H9 (cell line): ENCODE results near the gene IQSEC1. TPM values are rescaled to one million over a fixed set of nuclear protein-coding genes. Genes with fewer than 3 reads are reported as not detected.
A peak's percentile ranks its signal among the peaks of the same experiment; 100 is the strongest.

Experiments used
- DNase-seq: peaks from one replicate; pipeline ENCODE4 v3.0.0-alpha.2; 2017
- H2AFZ ChIP-seq: one replicate; pipeline ENCODE4 v1.6.1; 2013; ENCODE audit warnings: mild to moderate bottlenecking, low read length, control low read depth, moderate library complexity
- H2AK5ac ChIP-seq: 2 replicates; pipeline ENCODE4 v1.6.1; 2013; ENCODE audit warnings: low read length, control low read depth, mixed read lengths; ENCODE audit not compliant: insufficient read length
- H2BK120ac ChIP-seq: one replicate; pipeline ENCODE4 v1.6.1; 2013; ENCODE audit warnings: low read depth, mild to moderate bottlenecking, low read length, control low read depth, inconsistent platforms; ENCODE audit not compliant: poor library complexity, severe bottlenecking
- H2BK12ac ChIP-seq: 2 replicates; pipeline ENCODE4 v1.6.1; 2013; ENCODE audit warnings: low read length, control low read depth, mixed read lengths, low read depth; ENCODE audit not compliant: insufficient read length
- H2BK15ac ChIP-seq: 2 replicates; pipeline ENCODE4 v1.6.1; 2013; ENCODE audit warnings: low read depth, low read length, control low read depth
- H2BK20ac ChIP-seq: one replicate; pipeline ENCODE4 v1.6.1; 2013; ENCODE audit warnings: low read depth, mild to moderate bottlenecking, low read length, control low read depth, inconsistent platforms; ENCODE audit not compliant: poor library complexity, severe bottlenecking
- H2BK5ac ChIP-seq: 2 replicates; pipeline ENCODE4 v1.6.1; 2013; ENCODE audit warnings: low read length, control low read depth, mixed read lengths; ENCODE audit not compliant: insufficient read length
- H3K14ac ChIP-seq: 2 replicates; pipeline ENCODE4 v1.6.1; 2013; ENCODE audit warnings: low read length, control low read depth; ENCODE audit not compliant: insufficient read depth
- H3K18ac ChIP-seq: 2 replicates; pipeline ENCODE4 v1.6.1; 2013; ENCODE audit warnings: low read depth, mild to moderate bottlenecking, mixed read lengths, low read length, control low read depth; ENCODE audit not compliant: insufficient read length
- H3K23ac ChIP-seq: 2 replicates; pipeline ENCODE4 v1.6.1; 2013; ENCODE audit warnings: low read length, control low read depth, mixed read lengths, low read depth; ENCODE audit not compliant: insufficient read length
- H3K23me2 ChIP-seq: 2 replicates; pipeline ENCODE4 v1.6.1; 2013; ENCODE audit warnings: low read depth, mild to moderate bottlenecking, mixed read lengths, low read length, control low read depth; ENCODE audit not compliant: insufficient read length, poor library complexity, severe bottlenecking
- H3K27ac ChIP-seq: 2 replicates; pipeline ENCODE4 v1.5.1; 2013; ENCODE audit warnings: low read length, control low read depth, mixed read lengths, low read depth; ENCODE audit not compliant: insufficient read length
- H3K27me3 ChIP-seq: 2 replicates; pipeline ENCODE4 v1.6.1; 2013; ENCODE audit warnings: low read length, control low read depth, inconsistent platforms; ENCODE audit not compliant: insufficient read depth
- H3K4ac ChIP-seq: 2 replicates; pipeline ENCODE4 v1.6.1; 2013; ENCODE audit warnings: low read depth, mild to moderate bottlenecking, control low read depth, inconsistent platforms, low read length, moderate library complexity
- H3K4me1 ChIP-seq: 2 replicates; pipeline ENCODE4 v1.6.1; 2013; ENCODE audit warnings: low read length, control low read depth, inconsistent platforms; ENCODE audit not compliant: insufficient read depth
- H3K4me2 ChIP-seq: 2 replicates; pipeline ENCODE4 v1.6.1; 2013; ENCODE audit warnings: low read length, control low read depth, mixed read lengths; ENCODE audit not compliant: insufficient read length, insufficient read depth
- H3K56ac ChIP-seq: 2 replicates; pipeline ENCODE4 v1.6.1; 2013; ENCODE audit warnings: low read depth, mild to moderate bottlenecking, mixed read lengths, low read length, control low read depth; ENCODE audit not compliant: insufficient read length
- H3K79me1 ChIP-seq: 2 replicates; pipeline ENCODE4 v1.6.1; 2013; ENCODE audit warnings: low read depth, mild to moderate bottlenecking, moderate library complexity, low read length, control low read depth, inconsistent platforms; ENCODE audit not compliant: insufficient read depth, poor library complexity, severe bottlenecking
- H3K79me2 ChIP-seq: 2 replicates; pipeline ENCODE4 v1.6.1; 2013; ENCODE audit warnings: low read length, control low read depth, inconsistent platforms; ENCODE audit not compliant: insufficient read depth
- H3K9ac ChIP-seq: 2 replicates; pipeline ENCODE4 v1.6.1; 2013; ENCODE audit warnings: low read length, control low read depth, mixed read lengths; ENCODE audit not compliant: insufficient read length; ENCODE audit errors: extremely low read depth
- H3K9me3 ChIP-seq: one replicate; pipeline ENCODE4 v1.6.1; 2013; ENCODE audit warnings: low read depth, low read length, inconsistent platforms; ENCODE audit not compliant: control insufficient read depth
- H3T11ph ChIP-seq: one replicate; pipeline ENCODE4 v1.6.1; 2013; ENCODE audit warnings: mild to moderate bottlenecking, low read length, control low read depth, inconsistent platforms
- H4K20me1 ChIP-seq: one replicate; pipeline ENCODE4 v1.6.1; 2013; ENCODE audit not compliant: control insufficient read depth, insufficient read length, insufficient read depth
- H4K5ac ChIP-seq: 2 replicates; pipeline ENCODE4 v1.6.1; 2013; ENCODE audit warnings: low read depth, mild to moderate bottlenecking, mixed read lengths, low read length, control low read depth; ENCODE audit not compliant: insufficient read length
- H4K8ac ChIP-seq: replicated peaks from 2 replicates; pipeline ENCODE4 v1.6.1; 2013; ENCODE audit warnings: low read length, control low read depth, mixed read lengths, low read depth; ENCODE audit not compliant: insufficient read length
- H4K91ac ChIP-seq: 2 replicates; pipeline ENCODE4 v1.6.1; 2013; ENCODE audit warnings: low read depth, mild to moderate bottlenecking, moderate library complexity, mixed read lengths, low read length, control low read depth; ENCODE audit not compliant: insufficient read length
- H3K27ac Mint-ChIP-seq, 3 experiments: 2 replicates in 2 of 3; 3 replicates in 1 of 3; pipeline ENCODE4 v1.8.0; 2020 to 2021; ENCODE audit warnings: mixed read lengths in 3 of 3, mild to moderate bottlenecking in 1 of 3, moderate library complexity in 1 of 3
- H3K27me3 Mint-ChIP-seq: 2 replicates; pipeline ENCODE4 v1.8.0; 2021; ENCODE audit warnings: low read depth, mild to moderate bottlenecking, moderate library complexity, mixed read lengths
- H3K36me3 Mint-ChIP-seq, 3 experiments: 2 replicates in 2 of 3; 3 replicates in 1 of 3; pipeline ENCODE4 v1.8.0; 2020 to 2021; ENCODE audit warnings: low read depth in 3 of 3, mixed read lengths in 3 of 3; ENCODE audit not compliant: insufficient read depth in 1 of 3
- H3K4me1 Mint-ChIP-seq, 2 experiments: 2 replicates each; pipeline ENCODE4 v1.8.0; 2020; ENCODE audit warnings: mixed read lengths in 2 of 2
- H3K4me3 Mint-ChIP-seq, 2 experiments: 2 replicates in 1 of 2; 3 replicates in 1 of 2; pipeline ENCODE4 v1.8.0; 2020 to 2021; ENCODE audit warnings: mild to moderate bottlenecking in 2 of 2, mixed read lengths in 2 of 2, moderate library complexity in 1 of 2
- H3K9me3 Mint-ChIP-seq, 2 experiments: 2 replicates in 1 of 2; 3 replicates in 1 of 2; pipeline ENCODE4 v1.8.0; 2020; ENCODE audit warnings: mild to moderate bottlenecking in 2 of 2, mixed read lengths in 2 of 2, moderate library complexity in 1 of 2
- WGBS: extraction: QIAGEN DNeasy Blood & Tissue Kit; methylation state at CpG from one replicate; pipeline ENCODE4 v1.1.7; 2013; ENCODE audit warnings: missing lambda C conversion rate, low lambda C conversion rate, mixed read lengths; ENCODE audit not compliant: insufficient read length; ENCODE audit errors: extremely low coverage; 5-methylcytosine and 5-hydroxymethylcytosine counted together
- total RNA-seq: library from RNA; stranded (reverse); gene quantifications from 2 replicates; pipeline ENCODE4 v1.2.1, GENCODE V29; 2021
- TF ChIP-seq, protein P1 (sequence below): fragments of 200-600 bp; sonication (generic); conservative IDR thresholded peaks from 3 replicates; pipeline ENCODE4 v1.8.0; 2021; ENCODE audit warnings: antibody characterized with exemption, mild to moderate bottlenecking

The IQSEC1 gene
- total RNA-seq, 1 experiment from 2014 or later = 19.1 TPM

DNA sequence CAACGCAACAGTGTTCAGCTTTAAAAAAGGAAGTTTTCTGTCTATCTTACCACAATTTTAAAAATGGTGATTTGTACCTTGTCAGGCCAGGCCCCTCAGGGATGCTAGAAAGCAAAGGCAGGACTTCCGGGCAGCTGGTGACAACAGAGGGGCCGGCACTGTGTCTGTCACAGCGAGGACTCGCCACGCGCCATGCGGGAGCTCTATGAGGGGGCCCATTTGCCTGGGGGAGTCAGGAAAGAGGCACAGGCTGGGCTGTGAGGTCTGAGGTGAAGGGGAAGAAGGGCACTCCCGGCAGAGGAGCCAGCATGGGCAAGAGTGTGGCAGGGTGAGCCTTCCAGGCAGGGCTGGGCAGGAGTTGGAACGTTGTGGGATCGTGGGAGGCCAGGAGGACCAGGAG lies 7.0 kb downstream of the IQSEC1 start:
- Mint-ChIP-seq H3K9me3 (no peaks in the 10 kb centered on the region), H3K4me1 (peaks cover 0 to 4% of the 10 kb centered on the region in 2 experiments; a peak in 1 of 4 replicates), H3K27me3 (peaks cover 4% of the 10 kb centered on the region), H3K36me3 (no peaks in the 10 kb centered on the region), H3K27ac (peak overlapping the region in 1 of 3 experiments; percentile 41; a peak in 3 of 7 replicates), H3K4me3 (no peak overlapping the region)
- Histone ChIP-seq H3K9me3 (no peaks in the 10 kb centered on the region), H2BK20ac (no peak overlapping the region), H3K56ac (no peak overlapping the region), H3K14ac (no peak overlapping the region), H2AFZ (no peak overlapping the region), H3K4ac (no peak overlapping the region), H2AK5ac (no peak overlapping the region), H4K91ac (no peak overlapping the region), H2BK120ac (no peak overlapping the region), H3K79me1 (no peaks in the 10 kb centered on the region), H3K27ac (no peak overlapping the region), H3T11ph (no peak overlapping the region), H3K23ac (no peak overlapping the region), H3K4me1 (no peaks in the 10 kb centered on the region), H3K79me2 (no peaks in the 10 kb centered on the region), H3K27me3 (no peaks in the 10 kb centered on the region), H2BK12ac (no peak overlapping the region), H2BK15ac (no peak overlapping the region), H2BK5ac (no peak overlapping the region), H3K23me2 (no peaks in the 10 kb centered on the region), H3K4me2 (no peak overlapping the region), H3K18ac (no peak overlapping the region), H4K5ac (no peak overlapping the region), H3K9ac (no peak overlapping the region), H4K20me1 (no peaks in the 10 kb centered on the region), H4K8ac (no peak overlapping the region)
- TF ChIP-seq, protein P1, sequence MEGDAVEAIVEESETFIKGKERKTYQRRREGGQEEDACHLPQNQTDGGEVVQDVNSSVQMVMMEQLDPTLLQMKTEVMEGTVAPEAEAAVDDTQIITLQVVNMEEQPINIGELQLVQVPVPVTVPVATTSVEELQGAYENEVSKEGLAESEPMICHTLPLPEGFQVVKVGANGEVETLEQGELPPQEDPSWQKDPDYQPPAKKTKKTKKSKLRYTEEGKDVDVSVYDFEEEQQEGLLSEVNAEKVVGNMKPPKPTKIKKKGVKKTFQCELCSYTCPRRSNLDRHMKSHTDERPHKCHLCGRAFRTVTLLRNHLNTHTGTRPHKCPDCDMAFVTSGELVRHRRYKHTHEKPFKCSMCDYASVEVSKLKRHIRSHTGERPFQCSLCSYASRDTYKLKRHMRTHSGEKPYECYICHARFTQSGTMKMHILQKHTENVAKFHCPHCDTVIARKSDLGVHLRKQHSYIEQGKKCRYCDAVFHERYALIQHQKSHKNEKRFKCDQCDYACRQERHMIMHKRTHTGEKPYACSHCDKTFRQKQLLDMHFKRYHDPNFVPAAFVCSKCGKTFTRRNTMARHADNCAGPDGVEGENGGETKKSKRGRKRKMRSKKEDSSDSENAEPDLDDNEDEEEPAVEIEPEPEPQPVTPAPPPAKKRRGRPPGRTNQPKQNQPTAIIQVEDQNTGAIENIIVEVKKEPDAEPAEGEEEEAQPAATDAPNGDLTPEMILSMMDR = no peak
- no CpG with 5 or more reads among the region's 11 CpGs for WGBS
- no peak for DNase-seq
